Neural progenitor cell (in vitro differentiated cells): Measurements from ENCODE around the gene UNC13B. TPM values are rescaled to one million over a fixed set of nuclear protein-coding genes. Genes with fewer than 3 reads are reported as not detected.

Experiments used
- DNase-seq: peaks from one replicate; pipeline ENCODE4 v3.0.0-alpha.2; 2016; ENCODE audit warnings: low spot score
- H2AFZ ChIP-seq: fragments of 200-600 bp; sonication (generic); replicated peaks from 2 replicates; pipeline ENCODE4 v1.6.1; 2016; ENCODE audit warnings: antibody characterized with exemption
- H3F3A ChIP-seq: fragments of 200-600 bp; sonication (generic); 2 replicates; pipeline ENCODE4 v1.6.1; 2016; ENCODE audit warnings: antibody characterized with exemption, low read depth
- H3K27ac ChIP-seq: fragments of 200-600 bp; sonication (generic); 2 replicates; pipeline ENCODE4 v1.5.1; 2016; ENCODE audit warnings: mild to moderate bottlenecking
- H3K27me3 ChIP-seq: fragments of 200-600 bp; sonication (generic); 2 replicates; pipeline ENCODE4 v1.6.1; 2016; ENCODE audit warnings: mild to moderate bottlenecking, moderate library complexity
- H3K36me3 ChIP-seq: fragments of 200-600 bp; sonication (generic); 2 replicates; pipeline ENCODE4 v1.5.1; 2016
- H3K4me1 ChIP-seq: fragments of 200-600 bp; sonication (generic); 2 replicates; pipeline ENCODE4 v1.6.1; 2016; ENCODE audit warnings: mixed run types
- H3K4me2 ChIP-seq: fragments of 200-600 bp; sonication (generic); 2 replicates; pipeline ENCODE4 v1.6.1; 2016
- H3K4me3 ChIP-seq: fragments of 200-600 bp; sonication (generic); 2 replicates; pipeline ENCODE4 v1.5.1; 2016
- H3K79me2 ChIP-seq: fragments of 200-600 bp; sonication (generic); 2 replicates; pipeline ENCODE4 v1.6.1; 2016; ENCODE audit warnings: low read depth
- H3K9ac ChIP-seq: fragments of 200-600 bp; sonication (generic); 2 replicates; pipeline ENCODE4 v1.6.1; 2016
- H3K9me3 ChIP-seq: fragments of 200-600 bp; sonication (generic); 2 replicates; pipeline ENCODE4 v1.5.1; 2016; ENCODE audit warnings: low read depth
- H4K20me1 ChIP-seq: fragments of 200-600 bp; sonication (generic); 2 replicates; pipeline ENCODE4 v1.6.1; 2016; ENCODE audit warnings: low read depth
- H3K27ac Mint-ChIP-seq: 3 replicates; pipeline ENCODE4 v1.8.0; 2021; ENCODE audit warnings: mixed read lengths
- H3K27me3 Mint-ChIP-seq: 2 replicates; pipeline ENCODE4 v1.8.0; 2022; ENCODE audit warnings: low read depth, mild to moderate bottlenecking, inconsistent platforms, moderate library complexity, mixed read lengths; ENCODE audit not compliant: insufficient read depth
- H3K36me3 Mint-ChIP-seq: 3 replicates; pipeline ENCODE4 v1.8.0; 2021; ENCODE audit warnings: mixed read lengths
- H3K4me1 Mint-ChIP-seq: 3 replicates; pipeline ENCODE4 v1.8.0; 2021; ENCODE audit warnings: mixed read lengths
- H3K4me3 Mint-ChIP-seq: 3 replicates; pipeline ENCODE4 v1.8.0; 2021; ENCODE audit warnings: mild to moderate bottlenecking, moderate library complexity, mixed read lengths
- H3K9me3 Mint-ChIP-seq: 3 replicates; pipeline ENCODE4 v1.8.0; 2020; ENCODE audit warnings: mixed read lengths
- EZH2 ChIP-seq: fragments of 200-600 bp; sonication (generic); IDR thresholded peaks from 2 replicates; pipeline ENCODE4 v1.6.1; 2017; ENCODE audit warnings: antibody characterized with exemption, mild to moderate bottlenecking, moderate library complexity
- EZH2phosphoT487 ChIP-seq: fragments of 200-600 bp; sonication (generic); IDR thresholded peaks from 2 replicates; pipeline ENCODE4 v1.6.1; 2017; ENCODE audit warnings: antibody characterized with exemption
- total RNA-seq: library from RNA; depleted of rRNA; stranded (reverse); fragments of >200 nt; gene quantifications from 2 replicates; pipeline ENCODE4 v1.2.3, GENCODE V29; 2015; ENCODE audit warnings: low replicate concordance
- TF ChIP-seq, protein P1 (sequence below): fragments of 200-600 bp; sonication (generic); IDR thresholded peaks from 2 replicates; pipeline ENCODE4 v1.5.1; 2017; ENCODE audit warnings: antibody characterized with exemption, mild to moderate bottlenecking

UNC13B gene
- total RNA-seq, 1 donor from 2014 or later, result 40.7 TPM

DNA sequence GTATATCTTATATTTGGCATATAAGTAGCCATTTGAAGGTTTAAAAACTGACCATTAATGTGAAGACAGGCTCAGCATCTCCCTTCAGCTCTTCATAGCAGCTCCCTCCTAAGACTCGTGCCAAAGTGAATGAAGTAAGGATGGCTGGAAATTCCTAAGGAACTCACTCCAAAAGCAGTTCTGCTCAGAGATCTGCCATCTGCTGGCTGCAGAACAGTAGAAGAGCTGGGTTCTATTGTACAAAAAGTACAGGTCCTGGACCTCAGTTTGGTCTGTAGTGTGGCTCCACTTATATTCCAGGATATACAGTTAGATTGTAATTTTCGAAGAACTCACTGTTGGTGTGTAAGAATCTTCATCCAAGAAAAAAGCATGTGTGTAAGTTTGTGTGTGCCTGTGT is 223.2 kb downstream of the UNC13B start:
- H3K27ac Mint-ChIP-seq, result no peak overlapping the region
- H3K36me3 ChIP-seq, result no peaks in the 10 kb centered on the region

DNA sequence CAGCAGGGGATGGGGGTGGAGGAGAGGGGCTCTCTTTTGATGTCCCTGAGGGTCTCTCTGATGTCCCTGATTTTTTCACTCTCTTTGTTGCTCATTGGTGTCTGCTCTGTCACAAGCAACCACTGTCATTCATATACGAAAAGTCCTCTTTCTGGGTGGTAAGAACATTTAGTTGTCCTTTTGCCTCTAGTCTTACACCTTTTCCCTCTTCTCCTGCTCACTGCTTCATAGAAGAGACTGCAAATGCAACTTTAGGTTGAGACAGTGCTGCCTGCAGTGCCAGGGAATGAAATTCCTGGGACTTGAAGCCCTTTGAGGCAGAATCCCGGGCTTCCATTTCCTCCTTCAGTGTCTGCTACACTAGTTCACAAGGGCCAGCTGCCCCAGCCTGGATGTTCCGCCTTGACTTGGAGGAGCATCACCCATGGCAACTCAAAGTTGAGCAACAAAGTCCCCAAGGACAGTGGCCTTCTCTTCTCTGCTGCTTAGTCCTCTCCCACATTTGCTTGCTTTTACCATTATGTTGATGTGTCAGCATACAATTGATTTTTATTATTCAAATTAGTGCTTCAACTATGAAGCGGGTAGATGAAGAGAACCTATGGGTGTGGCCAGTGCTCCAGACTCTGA is 233.4 kb downstream of the UNC13B start:
- no peak for DNase-seq
- no peak overlapping the region for H3K4me2 ChIP-seq
- H3K4me1 Mint-ChIP-seq, result peaks cover 15% of the 10 kb centered on the region
- peaks cover 2% of the 10 kb centered on the region for H3K36me3 Mint-ChIP-seq
- no peak overlapping the region for H3K9ac ChIP-seq
- no peaks in the 10 kb centered on the region for H3K9me3 Mint-ChIP-seq
- H4K20me1 ChIP-seq, result no peaks in the 10 kb centered on the region
- no peaks in the 10 kb centered on the region for H3K4me1 ChIP-seq
- H3K9me3 ChIP-seq, result no peaks in the 10 kb centered on the region
- peaks cover 12% of the 10 kb centered on the region for H3K27me3 Mint-ChIP-seq
- no peak overlapping the region for H3K4me3 ChIP-seq
- no peaks in the 10 kb centered on the region for H3K79me2 ChIP-seq
- H3K27ac Mint-ChIP-seq, result no peak overlapping the region
- no peaks in the 10 kb centered on the region for H3K36me3 ChIP-seq
- TF ChIP-seq EZH2phosphoT487 (no peak), EZH2 (no peak)
- TF ChIP-seq, protein P1, sequence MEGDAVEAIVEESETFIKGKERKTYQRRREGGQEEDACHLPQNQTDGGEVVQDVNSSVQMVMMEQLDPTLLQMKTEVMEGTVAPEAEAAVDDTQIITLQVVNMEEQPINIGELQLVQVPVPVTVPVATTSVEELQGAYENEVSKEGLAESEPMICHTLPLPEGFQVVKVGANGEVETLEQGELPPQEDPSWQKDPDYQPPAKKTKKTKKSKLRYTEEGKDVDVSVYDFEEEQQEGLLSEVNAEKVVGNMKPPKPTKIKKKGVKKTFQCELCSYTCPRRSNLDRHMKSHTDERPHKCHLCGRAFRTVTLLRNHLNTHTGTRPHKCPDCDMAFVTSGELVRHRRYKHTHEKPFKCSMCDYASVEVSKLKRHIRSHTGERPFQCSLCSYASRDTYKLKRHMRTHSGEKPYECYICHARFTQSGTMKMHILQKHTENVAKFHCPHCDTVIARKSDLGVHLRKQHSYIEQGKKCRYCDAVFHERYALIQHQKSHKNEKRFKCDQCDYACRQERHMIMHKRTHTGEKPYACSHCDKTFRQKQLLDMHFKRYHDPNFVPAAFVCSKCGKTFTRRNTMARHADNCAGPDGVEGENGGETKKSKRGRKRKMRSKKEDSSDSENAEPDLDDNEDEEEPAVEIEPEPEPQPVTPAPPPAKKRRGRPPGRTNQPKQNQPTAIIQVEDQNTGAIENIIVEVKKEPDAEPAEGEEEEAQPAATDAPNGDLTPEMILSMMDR, result no peak
- no peak overlapping the region for H2AFZ ChIP-seq
- no peak overlapping the region for H3K27ac ChIP-seq
- no peaks in the 10 kb centered on the region for H3K27me3 ChIP-seq
- H3F3A ChIP-seq, result no peaks in the 10 kb centered on the region
- H3K4me3 Mint-ChIP-seq, result no peak overlapping the region

More for the DNA sequence above, 223.2 kb downstream of the UNC13B start:
- H3F3A ChIP-seq, result no peaks in the 10 kb centered on the region
- H2AFZ ChIP-seq, result no peak overlapping the region
- peak; percentile 38 for DNase-seq
- H3K4me1 ChIP-seq, result peaks cover 5% of the 10 kb centered on the region
- Mint-ChIP-seq H3K27me3 (peaks cover 2% of the 10 kb centered on the region), H3K4me1 (peaks cover 6% of the 10 kb centered on the region), H3K9me3 (no peaks in the 10 kb centered on the region), H3K36me3 (peaks cover 27% of the 10 kb centered on the region), H3K4me3 (no peak overlapping the region)
- no peak overlapping the region for H3K27ac ChIP-seq
- H3K4me2 ChIP-seq, result no peak overlapping the region
- no peak overlapping the region for H3K9ac ChIP-seq
- no peak for TF ChIP-seq EZH2
- TF ChIP-seq, protein P1, result peak; percentile 47
- H3K79me2 ChIP-seq, result no peaks in the 10 kb centered on the region
- no peak overlapping the region for H3K4me3 ChIP-seq
- H3K27me3 ChIP-seq, result no peaks in the 10 kb centered on the region
- no peaks in the 10 kb centered on the region for H4K20me1 ChIP-seq
- no peaks in the 10 kb centered on the region for H3K9me3 ChIP-seq

DNA sequence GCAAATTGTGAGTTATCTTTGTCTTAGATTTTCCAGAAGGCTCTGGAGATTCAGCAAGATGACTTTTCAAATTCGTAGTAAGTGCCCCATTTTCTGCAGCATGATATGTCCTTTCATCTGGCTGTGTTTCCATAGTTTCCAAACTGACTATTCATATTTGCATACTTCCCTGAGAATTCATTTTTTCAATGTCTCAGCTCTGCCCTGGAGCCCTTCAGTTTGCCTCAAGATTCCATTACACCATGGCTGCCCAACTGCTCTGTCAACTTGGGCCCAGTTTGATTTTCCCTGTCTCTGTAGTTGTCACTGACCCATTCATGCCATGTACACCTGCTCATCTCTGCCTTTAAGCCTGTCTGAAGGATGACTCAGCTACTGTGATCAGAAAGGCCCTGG is 233.9 kb downstream of the UNC13B start:
- Histone ChIP-seq H3K27ac (no peak overlapping the region), H3K36me3 (no peaks in the 10 kb centered on the region), H3K9ac (no peak overlapping the region), H2AFZ (no peak overlapping the region), H3K4me2 (no peak overlapping the region), H3K4me3 (no peak overlapping the region), H4K20me1 (no peaks in the 10 kb centered on the region), H3F3A (no peaks in the 10 kb centered on the region), H3K27me3 (no peaks in the 10 kb centered on the region), H3K9me3 (no peaks in the 10 kb centered on the region), H3K4me1 (no peaks in the 10 kb centered on the region), H3K79me2 (no peaks in the 10 kb centered on the region)
- no peak for DNase-seq
- TF ChIP-seq EZH2phosphoT487 (no peak), EZH2 (no peak)
- TF ChIP-seq, protein P1, result no peak
- Mint-ChIP-seq H3K9me3 (no peaks in the 10 kb centered on the region), H3K4me3 (no peak overlapping the region), H3K4me1 (peaks cover 15% of the 10 kb centered on the region), H3K27ac (no peak overlapping the region), H3K27me3 (peaks cover 13% of the 10 kb centered on the region), H3K36me3 (peaks cover 2% of the 10 kb centered on the region)
